ENCODE measurements around the gene GRM3.

GRM3 gene

GRCh38 chr7:86778271-86778670 lies 134.6 kb downstream of the GRM3 start:
- no peak for DNase-seq
- no peak for TF ChIP-seq CTCF (IDR thresholded peaks at IDR 0.05; ENCODE audit: low read depth, low read length)
- H3K4me3 ChIP-seq (ENCODE audit: low read depth, low read length): no peak overlapping the region

GRCh38 chr7:86784765-86785164 lies 141.1 kb downstream of the GRM3 start:
- Histone ChIP-seq H3K36me3 (no peaks in the 10 kb centered on the region), H3K27ac (no peak overlapping the region), H3K27me3 (ENCODE audit: insufficient read depth, low read depth, severe bottlenecking) (no peaks in the 10 kb centered on the region), H3K9me3 (ENCODE audit: severe bottlenecking) (no peaks in the 10 kb centered on the region), H3K4me3 (ENCODE audit: low read depth, low read length) (no peak overlapping the region)
- no peak for DNase-seq
- no peak for TF ChIP-seq CTCF (IDR thresholded peaks at IDR 0.05; ENCODE audit: low read depth, low read length)

More at GRCh38 chr7:86778271-86778670, 134.6 kb downstream of the GRM3 start:
- Histone ChIP-seq H3K27ac (no peak overlapping the region), H3K27me3 (ENCODE audit: insufficient read depth, low read depth, severe bottlenecking) (no peaks in the 10 kb centered on the region), H3K36me3 (no peaks in the 10 kb centered on the region), H3K9me3 (ENCODE audit: severe bottlenecking) (no peaks in the 10 kb centered on the region)

GRCh38 chr7:86785641-86786040 lies 141.9 kb downstream of the GRM3 start:
- Histone ChIP-seq H3K27me3 (ENCODE audit: insufficient read depth, low read depth, severe bottlenecking) (no peaks in the 10 kb centered on the region), H3K36me3 (no peaks in the 10 kb centered on the region), H3K4me3 (ENCODE audit: low read depth, low read length) (no peak overlapping the region), H3K9me3 (ENCODE audit: severe bottlenecking) (no peaks in the 10 kb centered on the region), H3K27ac (no peak overlapping the region)
- no peak for DNase-seq
- no peak for TF ChIP-seq CTCF (IDR thresholded peaks at IDR 0.05; ENCODE audit: low read depth, low read length)

- no peak for TF ChIP-seq CTCF (IDR thresholded peaks at IDR 0.05; ENCODE audit: low read depth, low read length)
Measured at GRCh38 chr7:86786376-86786775, 142.7 kb downstream of the GRM3 start.

GRCh38 chr7:86788948-86789347 lies 145.2 kb downstream of the GRM3 start:
- no peaks in the 10 kb centered on the region for H3K27me3 ChIP-seq (ENCODE audit: insufficient read depth, low read depth, severe bottlenecking)
- H3K4me3 ChIP-seq (ENCODE audit: low read depth, low read length): no peak overlapping the region
- TF ChIP-seq CTCF (IDR thresholded peaks at IDR 0.05; ENCODE audit: low read depth, low read length): no peak
- no peak for DNase-seq
- H3K9me3 ChIP-seq (ENCODE audit: severe bottlenecking): no peaks in the 10 kb centered on the region
- H3K27ac ChIP-seq: no peak overlapping the region
- H3K36me3 ChIP-seq: no peaks in the 10 kb centered on the region

More at GRCh38 chr7:86786376-86786775, 142.7 kb downstream of the GRM3 start:
- no peak for DNase-seq
- no peaks in the 10 kb centered on the region for H3K27me3 ChIP-seq (ENCODE audit: insufficient read depth, low read depth, severe bottlenecking)
- H3K9me3 ChIP-seq (ENCODE audit: severe bottlenecking): no peaks in the 10 kb centered on the region
- no peaks in the 10 kb centered on the region for H3K36me3 ChIP-seq
- H3K4me3 ChIP-seq (ENCODE audit: low read depth, low read length): no peak overlapping the region
- H3K27ac ChIP-seq: no peak overlapping the region

- no peak overlapping the region for H3K27ac ChIP-seq
- H3K27me3 ChIP-seq (ENCODE audit: insufficient read depth, low read depth, severe bottlenecking): no peaks in the 10 kb centered on the region
- H3K36me3 ChIP-seq: no peaks in the 10 kb centered on the region
- H3K4me3 ChIP-seq (ENCODE audit: low read depth, low read length): no peak overlapping the region
- no peak for DNase-seq
- no peaks in the 10 kb centered on the region for H3K9me3 ChIP-seq (ENCODE audit: severe bottlenecking)
- no peak for TF ChIP-seq CTCF (IDR thresholded peaks at IDR 0.05; ENCODE audit: low read depth, low read length)
Measured at GRCh38 chr7:86790383-86790782, 146.7 kb downstream of the GRM3 start.
